ENCODE measurements around the gene USP34.
"Not testable (repeated sequence)": the region's sequence is repeated elsewhere in the genome, so short reads cannot be mapped to it uniquely, and the experiment has no call there.

The USP34 gene

DNA sequence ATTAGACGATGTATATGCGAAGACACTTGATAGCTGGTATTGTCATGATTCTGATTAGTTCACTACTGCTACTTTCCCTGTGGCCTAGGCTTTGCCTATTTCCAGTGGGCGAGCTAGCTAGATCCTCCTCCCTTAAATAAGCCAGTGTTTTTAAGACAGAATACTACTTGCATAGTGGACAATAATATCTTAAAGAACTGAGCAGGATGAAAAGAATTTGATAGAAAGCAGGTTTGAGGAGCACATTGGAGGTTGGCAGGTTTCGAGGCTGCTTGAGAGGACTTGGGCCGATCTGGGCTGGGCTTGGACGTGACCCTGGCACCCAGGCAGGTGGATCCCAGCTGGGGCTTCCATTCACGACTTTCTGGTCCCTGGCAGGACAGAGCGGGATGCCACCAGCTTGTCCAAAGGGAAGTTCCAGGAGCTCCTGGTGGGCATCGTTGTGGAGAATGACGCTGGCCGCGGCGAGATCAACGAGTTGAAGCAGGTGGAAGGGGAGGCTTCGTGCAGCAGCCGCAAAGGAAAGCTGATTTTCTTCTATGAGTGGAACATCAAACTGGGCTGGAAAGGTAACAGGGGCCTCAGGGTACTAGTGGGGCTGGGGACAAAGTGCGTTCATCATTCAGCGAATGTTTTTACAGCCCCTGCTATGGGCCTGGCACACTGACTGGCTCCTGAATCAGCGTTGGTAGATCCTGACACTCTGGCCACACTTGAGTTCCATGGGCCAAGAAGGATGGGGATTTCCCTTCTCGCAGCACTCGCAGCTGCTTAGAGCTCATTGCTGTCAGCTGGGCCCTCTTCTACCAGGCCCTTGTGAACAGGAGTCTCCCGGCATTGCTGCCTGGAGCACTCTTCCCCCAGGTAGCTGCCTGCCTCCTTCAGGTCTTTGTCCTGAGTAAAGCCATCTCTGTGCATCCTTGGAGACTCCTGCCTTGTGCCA lies 292.0 kb downstream of the USP34 start:
- DNase-seq: no peak

DNA sequence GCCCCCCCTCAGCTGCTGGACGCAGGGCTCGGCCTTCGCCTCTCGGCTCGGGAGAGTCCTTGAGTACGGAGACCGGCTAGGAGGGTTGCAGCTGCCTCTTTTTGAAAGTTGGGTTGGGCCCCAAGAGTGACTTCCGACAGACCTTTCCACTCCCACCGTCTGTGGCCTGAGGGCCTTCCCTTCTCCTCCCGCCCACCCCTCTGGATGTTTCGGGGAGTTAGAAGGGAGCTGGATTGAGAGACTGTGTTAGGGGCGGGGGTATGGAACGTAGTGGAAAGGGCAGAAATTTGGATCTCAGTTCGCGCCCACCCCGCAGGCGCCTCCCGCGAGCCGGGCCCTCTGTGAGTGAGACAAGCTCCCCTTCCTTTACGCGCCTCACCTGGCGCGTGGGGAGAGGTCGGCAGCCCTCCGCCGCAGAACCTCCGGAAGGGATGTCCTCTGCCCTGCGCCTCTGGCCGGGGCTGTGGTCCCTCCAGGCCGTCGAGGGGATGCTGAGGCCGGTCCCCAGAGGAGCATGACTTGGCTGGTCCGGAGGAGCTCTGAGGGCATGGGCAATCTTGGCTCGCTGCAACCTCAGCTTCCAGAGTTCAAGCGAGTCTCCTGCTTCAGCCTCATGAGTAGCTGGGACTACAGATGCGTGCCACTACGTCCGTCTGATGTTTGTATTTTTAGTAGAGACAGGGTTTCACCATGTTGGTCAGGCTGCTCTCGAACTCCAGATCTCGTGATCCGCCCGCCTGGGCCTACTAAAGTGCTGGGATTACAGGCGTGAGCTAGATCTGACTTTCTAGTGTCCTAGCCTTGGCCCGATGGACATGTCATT lies 292.9 kb downstream of the USP34 start:
- peak in 1 of 2 experiments; percentile 27 for DNase-seq

DNA sequence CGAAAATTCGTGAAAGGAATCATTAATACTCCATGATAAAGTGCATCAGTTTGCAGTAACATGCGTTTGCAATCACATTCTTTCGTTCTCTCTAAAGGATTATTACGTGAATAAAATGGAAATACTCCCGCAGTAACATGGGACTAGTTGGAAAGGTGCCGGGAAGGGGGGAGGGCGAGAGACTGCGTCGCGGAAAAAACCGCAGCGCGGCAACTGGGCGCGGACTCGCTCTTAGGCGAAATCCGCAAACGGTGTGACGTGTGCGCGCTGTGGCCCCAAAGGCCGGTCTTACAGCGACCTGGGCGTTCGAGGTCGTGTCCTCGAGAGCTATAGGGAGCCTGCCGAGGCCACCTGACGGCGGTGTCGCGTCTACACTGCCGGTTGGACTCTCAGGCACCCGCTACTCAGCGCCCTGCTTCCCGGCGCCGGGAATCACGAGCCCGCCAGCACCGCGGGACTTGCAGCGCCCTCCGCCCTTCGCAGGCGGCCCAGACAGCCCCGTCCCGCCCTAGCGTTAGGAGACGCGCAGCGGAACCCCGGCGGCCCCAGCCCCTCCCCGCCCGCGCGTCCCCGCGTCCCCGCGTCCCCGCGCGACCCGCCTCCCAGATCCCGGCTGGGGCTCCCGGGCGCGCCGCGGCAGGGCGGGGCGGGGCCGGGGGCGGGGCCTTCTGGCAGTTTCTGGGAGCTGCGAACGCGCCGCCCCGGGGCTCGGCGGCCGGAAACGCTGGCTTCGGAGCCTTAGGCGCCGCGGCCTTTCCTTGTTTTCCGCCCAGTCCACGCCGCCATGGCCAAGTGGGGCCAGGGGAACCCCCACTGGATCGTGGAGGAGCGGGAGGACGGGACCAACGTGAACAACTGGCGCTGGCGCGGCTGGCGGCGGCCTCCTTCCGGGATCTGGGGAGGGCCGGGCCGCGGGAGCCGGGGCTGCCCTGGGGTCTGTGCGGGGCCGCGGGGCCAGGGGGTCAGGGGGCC lies 293.8 kb downstream of the USP34 start:
- peak; percentile 83 to 87 for DNase-seq

DNA sequence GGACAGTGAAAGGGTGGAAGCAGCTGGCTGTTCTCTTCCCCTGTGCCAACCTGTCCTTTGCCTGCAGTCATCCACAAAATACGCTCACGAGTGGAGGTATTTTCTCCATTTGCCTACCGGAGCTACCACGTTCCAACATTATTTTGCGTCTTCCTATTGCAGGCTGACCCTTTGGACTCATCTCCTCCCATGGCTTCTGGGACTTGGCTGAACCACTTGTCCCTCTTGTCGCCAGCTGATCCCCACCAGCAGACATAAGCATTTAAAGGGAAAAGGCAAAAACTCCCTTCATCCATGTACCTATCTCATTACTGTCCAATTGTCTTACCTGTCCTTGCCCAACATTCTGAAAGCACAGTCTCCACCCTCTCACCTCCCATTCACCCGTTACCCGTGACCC lies 295.9 kb downstream of the USP34 start:
- DNase-seq: no peak

DNA sequence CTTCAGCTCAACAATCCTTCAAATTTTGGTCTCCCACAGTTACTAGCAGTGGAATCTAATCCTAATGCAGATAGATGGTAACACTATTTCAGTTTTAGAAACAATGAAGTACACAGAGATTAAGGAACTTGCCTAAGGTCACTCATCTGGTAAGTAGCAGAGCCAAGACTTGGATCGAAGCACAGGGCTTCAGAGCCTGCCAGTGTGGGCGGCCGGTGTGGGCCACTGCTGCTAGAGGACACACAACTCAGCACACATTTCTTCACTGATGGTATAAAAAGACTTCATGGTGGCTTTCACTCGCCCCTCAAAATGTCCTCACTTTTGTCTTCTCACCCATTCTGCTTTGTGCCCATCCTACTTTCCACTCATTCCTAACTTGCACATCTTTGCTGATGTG lies 297.8 kb downstream of the USP34 start:
- no peak for DNase-seq

DNA sequence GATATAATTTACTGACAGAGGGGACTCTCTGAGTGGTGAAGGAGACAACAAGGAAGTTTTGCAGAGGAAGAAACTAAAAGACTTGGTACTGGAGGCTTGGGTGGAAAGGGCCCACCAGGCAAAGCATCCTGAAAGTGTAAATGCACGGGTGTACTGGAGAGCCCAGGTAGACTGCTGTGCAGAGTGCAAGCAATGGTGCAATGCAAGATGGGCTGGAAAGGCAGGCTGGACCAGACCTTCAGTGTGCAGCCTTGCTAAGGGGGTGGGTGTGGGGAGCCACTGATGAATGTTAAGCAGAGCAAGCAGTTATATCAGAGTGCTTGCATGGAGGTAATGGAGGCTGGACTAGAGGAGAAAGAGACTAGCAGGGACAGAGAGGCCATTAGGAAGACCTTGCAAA lies 298.2 kb downstream of the USP34 start:
- DNase-seq: no peak

DNA sequence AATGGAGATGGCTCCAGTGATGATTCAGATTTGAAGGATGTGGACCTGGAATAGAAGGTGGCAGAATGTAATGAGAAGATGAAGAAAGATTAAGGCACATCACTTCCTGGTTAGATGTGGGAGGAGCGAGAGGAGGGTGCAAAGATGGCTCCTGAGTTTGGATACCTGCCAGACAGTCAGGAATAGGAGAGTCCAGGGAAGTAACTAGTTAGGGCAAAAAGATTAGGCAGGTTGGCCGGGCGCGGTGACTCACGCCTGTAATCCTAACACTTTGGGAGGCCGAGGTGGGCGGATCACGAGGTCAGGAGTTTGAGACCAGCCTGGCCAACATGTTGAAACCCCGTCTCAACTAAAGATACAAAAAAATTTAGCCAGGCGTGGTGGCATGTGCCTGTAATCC lies 303.3 kb downstream of the USP34 start:
- DNase-seq: no peak

DNA sequence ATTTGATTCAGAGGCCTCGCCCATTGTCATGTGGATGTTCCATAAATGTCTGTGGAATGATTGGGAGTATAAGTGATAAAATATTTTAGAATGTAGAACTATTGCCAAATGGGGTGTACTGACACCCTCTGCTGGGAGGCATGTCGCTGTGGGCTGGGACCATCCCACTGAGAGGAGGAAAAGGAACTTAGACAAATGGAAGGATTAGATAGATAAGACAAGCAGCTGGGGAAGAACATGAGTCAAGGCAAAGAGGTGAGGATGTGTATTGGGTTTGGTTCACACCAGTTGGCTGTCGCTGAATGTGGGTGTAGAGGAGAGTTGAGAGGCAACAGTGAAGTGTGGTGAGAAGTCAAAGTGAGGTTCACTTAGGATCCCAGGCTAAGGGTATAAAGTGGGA lies 304.9 kb downstream of the USP34 start:
- no peak for DNase-seq

DNA sequence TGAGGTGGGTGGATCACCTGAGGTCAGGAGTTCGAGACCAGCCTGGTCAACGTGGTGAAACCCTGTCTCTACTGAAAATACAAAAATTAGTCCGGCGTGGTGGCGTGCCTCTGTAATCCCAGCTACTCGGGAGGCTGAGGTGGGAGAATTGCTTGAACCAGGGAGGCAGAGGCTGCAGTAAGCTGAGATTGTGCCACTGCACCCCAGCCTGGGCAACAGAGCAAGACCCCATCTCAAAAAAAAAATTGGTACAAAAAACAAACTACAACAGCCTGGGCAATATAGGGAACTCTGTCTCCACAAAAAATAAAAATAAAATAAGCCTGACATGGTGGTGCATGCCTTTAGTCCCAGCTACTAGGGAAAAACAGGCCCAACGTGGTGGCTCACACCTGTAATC lies 305.8 kb downstream of the USP34 start:
- not testable (repeated sequence) for DNase-seq

DNA sequence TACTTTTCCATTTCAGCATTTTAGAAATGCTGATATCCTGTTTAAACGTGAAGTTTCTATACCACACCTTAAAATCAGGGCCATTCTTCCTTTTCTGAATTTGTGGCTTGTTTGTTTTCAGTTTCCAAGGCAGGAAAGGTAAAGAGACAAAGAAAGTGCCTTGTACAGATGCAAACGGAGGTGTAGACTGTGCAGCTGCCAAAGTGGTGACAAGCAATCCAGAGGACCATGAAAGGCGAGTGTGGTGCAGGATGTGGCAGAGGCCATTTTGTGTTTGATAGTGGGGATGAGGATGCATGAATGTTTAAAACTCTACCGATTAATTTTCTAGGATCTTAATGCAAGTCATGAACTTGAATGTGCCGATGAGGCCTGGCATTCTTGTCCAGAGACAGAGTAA lies 308.2 kb downstream of the USP34 start:
- DNase-seq: no peak

DNA sequence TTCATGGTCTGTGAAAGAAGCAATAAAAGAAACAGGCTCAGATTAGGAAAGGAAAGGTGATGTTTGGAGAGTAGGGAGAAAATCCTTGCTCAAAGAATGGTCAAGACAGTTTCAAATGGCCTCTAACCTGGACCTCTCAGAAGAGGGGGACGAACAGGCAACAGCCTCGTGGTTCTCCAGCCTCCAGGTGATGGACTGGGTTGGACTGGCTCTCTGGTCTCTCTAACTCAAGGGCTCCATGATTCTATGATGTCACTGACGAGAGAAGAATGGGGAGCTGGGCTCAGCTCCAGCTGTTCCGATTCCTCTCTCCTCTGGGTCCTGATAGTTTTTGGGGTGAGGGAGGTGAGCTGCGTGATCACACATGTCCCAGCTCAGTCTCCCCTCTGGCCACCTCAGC lies 309.0 kb downstream of the USP34 start, which contains the start of gene C2orf74:
Gene C2orf74 (plus strand): TSS at position 301 of the 400 bp plus-strand sequence. CDS start 327 bp downstream, outside the sequence.
- DNase-seq: no peak

DNA sequence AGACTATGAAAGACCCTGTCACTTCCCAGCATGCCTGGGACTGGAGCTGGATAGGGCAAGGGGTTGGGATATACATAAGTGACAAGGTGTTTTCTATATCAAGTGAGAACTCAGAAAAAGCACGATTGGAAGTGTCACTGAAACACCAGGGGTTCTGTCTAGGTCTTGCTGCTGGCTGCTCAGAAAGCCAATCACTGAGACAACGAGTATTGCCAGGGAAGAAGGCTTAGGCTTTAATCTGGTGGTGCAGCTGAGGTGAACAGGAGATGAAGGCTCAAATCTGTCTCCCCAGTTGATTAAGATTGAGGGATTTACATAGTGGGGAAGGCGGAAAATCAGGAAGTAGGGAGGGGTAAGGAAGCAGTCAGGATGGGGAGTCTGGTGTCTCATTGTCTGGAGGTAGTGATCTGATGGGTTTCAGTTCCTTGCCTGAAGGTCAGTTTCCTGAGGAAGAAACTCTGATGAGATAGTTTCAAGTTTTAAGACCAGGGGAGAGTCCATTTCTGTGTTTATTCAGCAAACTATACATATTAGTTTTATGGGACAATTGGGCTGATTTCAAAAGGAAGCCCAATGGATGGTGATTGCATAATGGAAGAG lies 312.4 kb downstream of the USP34 start:
- no peak for DNase-seq

DNA sequence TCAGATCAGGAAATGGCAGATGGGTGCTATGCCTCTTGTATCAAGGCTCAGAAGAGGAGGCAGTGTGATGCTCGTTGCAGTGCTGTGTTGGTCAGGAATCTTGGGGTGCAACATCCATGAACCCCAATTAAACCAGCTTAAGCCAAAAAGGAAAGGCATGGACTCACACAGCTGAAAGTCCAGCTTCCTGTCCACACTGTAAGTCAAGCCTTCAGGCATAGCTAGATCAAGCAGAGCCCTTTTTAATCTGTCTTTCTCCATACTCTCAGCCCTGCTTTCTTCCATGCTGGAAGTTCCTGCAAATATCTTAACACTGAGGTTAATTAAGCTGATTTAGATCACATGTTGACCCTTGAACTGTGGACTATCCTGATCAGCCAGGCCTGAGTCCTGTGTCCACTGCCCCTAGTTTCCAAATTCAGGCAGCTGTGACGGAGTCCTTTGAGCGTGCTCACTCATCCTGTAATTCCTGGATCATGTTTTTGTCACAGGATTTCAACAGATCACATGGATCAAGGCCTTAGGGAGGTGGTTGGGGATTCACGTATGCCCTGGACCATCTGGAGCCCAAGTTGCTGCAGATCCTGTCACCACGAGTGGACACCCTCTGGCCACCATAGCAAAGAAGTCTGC lies 313.4 kb downstream of the USP34 start:
- no peak for DNase-seq

DNA sequence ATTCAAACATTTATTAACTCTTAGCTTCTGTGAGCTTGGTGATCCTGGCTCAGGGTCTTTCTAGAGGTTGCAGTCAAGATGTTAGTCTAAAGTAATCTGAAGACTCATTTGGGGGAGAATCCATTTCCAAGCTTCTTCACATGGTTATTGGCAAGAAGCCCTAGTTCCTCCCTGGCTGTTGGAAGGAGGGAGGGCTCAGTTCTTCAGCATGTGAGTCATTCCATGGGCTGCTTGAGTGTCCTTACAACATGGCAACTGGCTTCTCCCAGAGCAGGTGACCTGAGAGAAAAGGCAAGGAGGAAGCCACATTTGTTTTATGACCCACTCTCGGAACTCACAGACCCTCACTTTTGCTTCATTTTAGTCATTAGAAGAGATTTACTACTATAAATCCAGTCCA lies 319.5 kb downstream of the USP34 start:
- no peak for DNase-seq

DNA sequence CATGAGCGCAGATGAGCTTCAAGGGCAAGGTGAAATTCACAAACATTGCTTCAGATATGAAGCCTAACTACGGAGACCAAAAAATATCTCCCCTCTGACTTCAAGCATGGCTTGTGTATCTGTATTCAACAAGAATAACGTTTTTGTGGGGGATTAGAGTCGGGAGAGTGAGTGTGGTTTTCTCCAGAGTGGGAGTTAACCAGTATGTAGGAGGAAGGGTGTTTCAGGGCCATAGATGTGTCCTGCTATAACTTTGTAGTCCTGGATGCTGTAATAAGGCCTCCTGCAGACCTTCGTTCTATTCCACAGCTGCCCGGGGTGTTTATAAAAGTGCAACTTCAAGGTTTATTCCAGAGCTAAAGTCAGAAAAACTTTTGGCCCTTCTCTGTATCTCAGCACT lies 321.8 kb downstream of the USP34 start:
- DNase-seq: no peak

DNA sequence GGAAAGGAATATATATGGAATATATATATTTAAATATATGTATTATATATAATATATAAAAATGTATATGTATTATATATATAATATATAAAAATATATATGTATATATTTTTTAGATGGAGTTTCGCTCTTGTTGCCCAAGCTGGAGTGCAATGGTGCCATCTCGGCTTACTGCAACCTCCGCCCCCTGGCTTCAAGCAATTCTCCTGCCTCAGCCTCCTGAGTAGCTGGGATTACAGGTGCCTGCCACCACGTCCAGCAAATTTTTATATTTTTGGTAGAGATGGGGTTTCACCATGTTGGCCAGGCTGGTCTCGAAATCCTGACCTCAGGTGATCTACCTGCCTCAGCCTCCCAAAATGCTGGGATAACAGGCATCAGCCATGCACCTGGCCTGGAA lies 322.8 kb downstream of the USP34 start:
- DNase-seq: not testable (repeated sequence)

DNA sequence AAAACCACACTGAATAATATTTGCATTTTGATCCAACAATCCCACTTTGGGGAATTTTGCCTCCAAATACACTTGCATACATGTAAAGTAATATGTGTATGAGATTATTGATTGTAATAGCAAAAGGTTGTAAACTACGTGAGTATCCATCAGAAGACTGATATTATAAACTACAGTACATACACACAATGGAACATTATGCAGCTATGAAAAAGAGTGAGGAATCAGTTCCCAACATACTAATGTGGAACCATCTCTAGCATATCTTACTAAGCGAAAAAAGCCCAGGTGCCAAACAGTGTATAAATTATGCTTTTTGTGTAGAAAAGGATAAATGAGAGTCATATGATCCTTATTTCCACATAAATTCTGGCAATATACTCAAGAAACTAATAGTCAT lies 324.9 kb downstream of the USP34 start:
- no peak for DNase-seq

DNA sequence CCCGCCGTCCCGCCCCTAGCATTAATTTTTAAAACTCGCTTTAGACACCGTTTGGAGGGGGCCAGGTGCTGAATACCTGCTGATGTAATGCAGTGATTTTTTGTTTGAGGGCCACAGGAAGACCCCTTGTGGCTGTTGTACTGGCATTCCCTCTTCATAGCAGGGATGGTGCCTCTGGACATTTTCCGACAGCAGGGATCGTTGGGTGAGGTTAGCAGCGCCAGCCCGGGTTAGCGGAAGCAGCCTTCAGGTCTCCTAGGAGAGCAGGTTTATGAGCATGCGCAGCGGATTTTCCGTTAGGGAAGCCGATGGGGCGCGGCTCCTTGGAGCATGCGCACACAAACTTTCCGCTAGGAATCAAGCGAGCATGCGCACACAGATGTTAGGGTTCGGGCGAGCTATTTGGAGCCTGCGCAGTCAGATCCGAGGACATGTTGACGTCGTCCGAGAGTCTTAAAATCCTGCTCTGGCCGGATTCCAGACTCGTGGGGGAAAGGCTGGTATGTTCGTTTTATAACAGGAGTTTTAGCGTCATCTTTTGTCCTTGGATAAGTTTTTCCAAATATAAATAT lies 326.1 kb downstream of the USP34 start:
- DNase-seq: peak; percentile 98 to 99

DNA sequence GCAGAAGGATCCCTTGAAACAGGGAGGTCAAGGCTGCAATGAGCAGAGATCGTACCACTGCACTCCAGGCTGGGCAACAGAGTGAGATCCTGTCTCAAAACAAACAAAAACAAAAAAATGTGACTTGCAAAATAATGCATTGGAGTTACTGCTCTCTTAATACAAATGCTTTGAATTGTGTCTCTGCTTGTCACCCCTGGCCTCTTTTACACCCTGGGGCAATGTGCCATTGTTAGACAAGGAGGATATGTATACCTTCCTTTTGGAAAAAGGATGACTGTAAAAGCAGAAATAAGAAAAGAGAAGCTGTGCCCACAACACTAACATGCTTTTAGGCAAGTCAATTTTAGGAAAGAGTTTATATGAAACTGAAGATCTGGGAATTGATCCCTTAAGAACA lies 329.7 kb downstream of the USP34 start:
- no peak for DNase-seq

DNA sequence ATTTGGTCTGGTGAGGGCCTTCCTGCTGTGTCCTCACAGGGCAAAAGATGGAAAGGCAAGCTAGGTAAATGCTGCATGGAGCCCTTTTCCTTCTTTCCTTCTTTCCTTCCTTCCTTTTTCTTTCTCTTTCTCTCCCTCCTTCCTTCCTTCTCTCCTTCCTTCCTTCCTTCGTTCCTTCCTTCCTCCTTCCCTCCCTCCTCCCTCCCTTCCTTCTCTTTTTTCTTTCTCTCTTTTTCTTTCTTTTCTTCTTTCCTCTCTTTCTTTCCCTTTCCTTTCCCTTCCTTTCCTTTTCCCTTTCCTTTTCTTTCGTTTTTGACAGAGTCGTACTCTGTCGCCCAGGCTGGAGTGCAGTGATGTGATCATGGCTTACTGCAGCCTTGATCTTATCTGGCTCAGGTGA lies 332.0 kb downstream of the USP34 start:
- DNase-seq: no peak
